Progenitor cell of endocrine pancreas (in vitro differentiated cells): ENCODE data around the gene RAP1GAP2. TPM values are rescaled to one million over a fixed set of nuclear protein-coding genes. Genes with fewer than 3 reads are reported as not detected.

ENCODE experiments used
- DNase-seq: peaks from one replicate; pipeline ENCODE4 v3.0.0; 2021; ENCODE audit warnings: low spot score; ENCODE audit not compliant: unreplicated experiment
- H3K27ac Mint-ChIP-seq: 2 replicates; pipeline ENCODE4 v1.8.0; 2021; ENCODE audit warnings: mild to moderate bottlenecking, moderate library complexity, mixed read lengths
- H3K27me3 Mint-ChIP-seq: 2 replicates; pipeline ENCODE4 v1.8.0; 2021; ENCODE audit warnings: mixed read lengths
- H3K36me3 Mint-ChIP-seq: 2 replicates; pipeline ENCODE4 v1.8.0; 2022; ENCODE audit warnings: mixed read lengths; ENCODE audit not compliant: insufficient read depth
- H3K4me1 Mint-ChIP-seq: 2 replicates; pipeline ENCODE4 v1.8.0; 2021; ENCODE audit warnings: low read depth, mixed read lengths
- H3K4me3 Mint-ChIP-seq: 2 replicates; pipeline ENCODE4 v1.8.0; 2021; ENCODE audit warnings: low read depth, mild to moderate bottlenecking, moderate library complexity, mixed read lengths
- H3K9me3 Mint-ChIP-seq: 2 replicates; pipeline ENCODE4 v1.8.0; 2021; ENCODE audit warnings: low read depth, mixed read lengths
- total RNA-seq: library from RNA; stranded (reverse); gene quantifications from 2 replicates; pipeline ENCODE4 v1.2.1, GENCODE V29; 2021
- TF ChIP-seq, protein P1 (sequence below): fragments of 200-600 bp; sonication (generic); IDR thresholded peaks from one replicate; pipeline ENCODE4 v1.5.0; 2021; ENCODE audit warnings: antibody characterized with exemption, mild to moderate bottlenecking; ENCODE audit not compliant: unreplicated experiment

RAP1GAP2 gene
- total RNA-seq, 1 donor from 2014 or later, result 116 TPM

DNA sequence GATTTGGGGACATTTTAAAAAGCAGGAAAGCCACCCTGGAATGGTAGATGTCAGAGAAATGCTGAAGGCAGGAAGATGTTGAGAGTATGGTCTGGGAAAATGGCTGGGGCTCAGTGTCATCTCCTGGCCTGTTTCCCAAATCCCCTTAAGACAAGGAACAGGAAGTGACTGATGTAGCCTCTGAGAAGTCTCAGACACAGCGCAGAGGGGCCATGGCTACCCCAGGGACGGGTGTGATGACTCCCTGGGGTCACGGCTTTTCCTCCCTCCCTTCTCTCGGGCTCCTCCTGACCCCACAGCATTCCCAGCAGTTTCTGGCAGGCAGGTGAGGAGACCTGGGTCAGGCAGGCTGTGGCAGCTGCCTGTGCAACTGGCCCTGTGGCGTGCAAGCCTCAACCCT, 45.4 kb downstream of the RAP1GAP2 start:
- TF ChIP-seq, protein P1, sequence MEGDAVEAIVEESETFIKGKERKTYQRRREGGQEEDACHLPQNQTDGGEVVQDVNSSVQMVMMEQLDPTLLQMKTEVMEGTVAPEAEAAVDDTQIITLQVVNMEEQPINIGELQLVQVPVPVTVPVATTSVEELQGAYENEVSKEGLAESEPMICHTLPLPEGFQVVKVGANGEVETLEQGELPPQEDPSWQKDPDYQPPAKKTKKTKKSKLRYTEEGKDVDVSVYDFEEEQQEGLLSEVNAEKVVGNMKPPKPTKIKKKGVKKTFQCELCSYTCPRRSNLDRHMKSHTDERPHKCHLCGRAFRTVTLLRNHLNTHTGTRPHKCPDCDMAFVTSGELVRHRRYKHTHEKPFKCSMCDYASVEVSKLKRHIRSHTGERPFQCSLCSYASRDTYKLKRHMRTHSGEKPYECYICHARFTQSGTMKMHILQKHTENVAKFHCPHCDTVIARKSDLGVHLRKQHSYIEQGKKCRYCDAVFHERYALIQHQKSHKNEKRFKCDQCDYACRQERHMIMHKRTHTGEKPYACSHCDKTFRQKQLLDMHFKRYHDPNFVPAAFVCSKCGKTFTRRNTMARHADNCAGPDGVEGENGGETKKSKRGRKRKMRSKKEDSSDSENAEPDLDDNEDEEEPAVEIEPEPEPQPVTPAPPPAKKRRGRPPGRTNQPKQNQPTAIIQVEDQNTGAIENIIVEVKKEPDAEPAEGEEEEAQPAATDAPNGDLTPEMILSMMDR, result no peak
- DNase-seq, result no peak
- Mint-ChIP-seq H3K36me3 (no peaks in the 10 kb centered on the region), H3K9me3 (no peaks in the 10 kb centered on the region), H3K27ac (no peak overlapping the region), H3K4me1 (peaks cover 6% of the 10 kb centered on the region), H3K4me3 (no peak overlapping the region), H3K27me3 (no peaks in the 10 kb centered on the region)

DNA sequence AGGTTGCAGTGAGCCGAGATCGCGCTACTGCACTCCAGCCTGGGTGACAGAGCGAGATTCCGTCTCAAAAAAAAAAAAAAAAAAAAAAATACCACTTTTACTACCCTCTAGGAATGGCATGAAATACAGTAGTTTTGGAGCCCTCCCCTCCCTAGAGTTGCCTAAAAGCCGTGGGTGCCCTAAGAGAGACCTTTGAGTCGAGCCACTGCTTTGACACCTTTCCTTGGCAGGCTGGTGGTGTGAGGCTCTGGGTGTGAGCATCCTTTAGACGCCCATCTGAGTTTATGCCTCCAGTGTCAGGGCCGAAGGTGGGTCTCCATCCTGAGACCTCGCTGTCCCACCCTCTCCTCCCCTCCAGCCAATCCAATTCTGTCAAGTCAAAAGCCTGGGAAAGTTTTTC, 46.2 kb downstream of the RAP1GAP2 start:
- no peak overlapping the region for H3K4me3 Mint-ChIP-seq
- H3K27me3 Mint-ChIP-seq, result no peaks in the 10 kb centered on the region

DNA sequence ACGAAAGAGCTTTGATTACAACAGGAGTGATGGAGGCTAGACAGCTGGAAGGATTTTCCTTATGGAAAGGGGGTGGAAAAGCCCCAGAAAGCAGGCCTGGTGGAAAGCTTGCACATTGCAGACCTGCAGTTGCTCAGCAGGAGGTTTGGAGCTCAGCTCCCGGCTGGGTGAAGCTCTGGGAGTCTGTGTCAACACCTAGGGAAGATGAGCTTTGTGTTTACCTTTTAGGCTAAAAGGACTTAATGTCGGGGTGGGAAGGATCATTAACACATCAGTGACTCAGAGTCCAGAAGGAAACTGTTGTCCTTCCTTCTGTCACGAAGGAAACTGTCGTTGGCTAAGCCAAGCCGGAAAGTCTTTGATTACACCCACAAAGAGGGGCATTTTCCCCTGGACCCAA, 48.2 kb downstream of the RAP1GAP2 start:
- TF ChIP-seq, protein P1, result peak; percentile 10
- no peak for DNase-seq
- Mint-ChIP-seq H3K4me3 (no peak overlapping the region), H3K9me3 (no peaks in the 10 kb centered on the region), H3K27ac (peak overlapping the region; percentile 78), H3K4me1 (peaks cover 12% of the 10 kb centered on the region), H3K27me3 (no peaks in the 10 kb centered on the region), H3K36me3 (no peaks in the 10 kb centered on the region)

More for the DNA sequence above, 46.2 kb downstream of the RAP1GAP2 start:
- no peak for DNase-seq
- Mint-ChIP-seq H3K27ac (no peak overlapping the region), H3K9me3 (no peaks in the 10 kb centered on the region), H3K4me1 (peaks cover 6% of the 10 kb centered on the region), H3K36me3 (no peaks in the 10 kb centered on the region)
- TF ChIP-seq, protein P1, result no peak

DNA sequence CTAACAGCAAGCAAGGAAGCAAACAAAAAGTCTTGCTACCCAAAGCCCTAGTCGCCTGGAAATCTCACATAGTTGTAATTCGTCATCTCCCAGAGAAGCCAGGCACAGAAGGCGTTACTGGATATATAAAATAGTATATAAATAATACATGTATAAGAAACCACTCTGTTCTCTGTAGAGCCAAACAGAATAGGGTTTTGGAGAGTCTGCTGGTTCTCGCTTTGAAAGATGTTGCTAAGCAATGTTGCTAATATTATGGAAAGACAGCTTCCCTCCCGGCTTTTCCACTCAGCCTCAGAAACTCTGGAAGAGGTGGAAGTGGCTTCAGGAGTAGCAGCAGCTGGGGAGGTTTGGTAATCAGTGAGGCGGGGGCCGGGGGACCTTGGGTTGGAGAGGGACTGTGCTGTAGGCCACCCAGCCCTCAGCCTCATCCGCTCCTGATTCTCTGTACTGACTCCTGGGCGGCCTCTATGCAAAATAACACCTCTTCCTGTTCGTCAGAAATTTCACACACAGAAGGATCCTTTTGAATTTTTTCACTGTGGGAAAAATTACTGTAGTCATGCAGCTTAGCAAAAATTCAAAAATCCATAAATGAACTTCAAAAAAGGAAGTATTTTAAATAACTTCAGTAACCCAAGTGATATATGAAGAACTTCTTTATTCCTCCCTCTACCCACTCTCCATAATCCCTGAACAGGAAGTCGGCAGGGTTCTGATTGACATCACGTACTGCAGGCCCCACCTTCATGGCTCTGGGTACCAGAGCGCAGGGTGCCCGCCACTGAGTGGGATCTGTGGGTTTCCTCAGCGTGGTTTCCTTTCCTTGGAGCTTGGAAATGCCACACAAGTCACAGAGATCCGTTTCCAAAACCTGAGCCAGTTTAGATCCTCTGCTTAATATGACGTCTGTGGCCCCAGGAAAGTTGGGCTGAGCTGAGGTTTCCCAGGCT, 51.4 kb downstream of the RAP1GAP2 start:
- H3K27me3 Mint-ChIP-seq, result no peaks in the 10 kb centered on the region
- no peaks in the 10 kb centered on the region for H3K36me3 Mint-ChIP-seq
- H3K4me3 Mint-ChIP-seq, result no peak overlapping the region
- H3K9me3 Mint-ChIP-seq, result no peaks in the 10 kb centered on the region
- peaks cover 17% of the 10 kb centered on the region for H3K4me1 Mint-ChIP-seq
- no peak overlapping the region for H3K27ac Mint-ChIP-seq
- DNase-seq, result no peak
- TF ChIP-seq, protein P1, result no peak

DNA sequence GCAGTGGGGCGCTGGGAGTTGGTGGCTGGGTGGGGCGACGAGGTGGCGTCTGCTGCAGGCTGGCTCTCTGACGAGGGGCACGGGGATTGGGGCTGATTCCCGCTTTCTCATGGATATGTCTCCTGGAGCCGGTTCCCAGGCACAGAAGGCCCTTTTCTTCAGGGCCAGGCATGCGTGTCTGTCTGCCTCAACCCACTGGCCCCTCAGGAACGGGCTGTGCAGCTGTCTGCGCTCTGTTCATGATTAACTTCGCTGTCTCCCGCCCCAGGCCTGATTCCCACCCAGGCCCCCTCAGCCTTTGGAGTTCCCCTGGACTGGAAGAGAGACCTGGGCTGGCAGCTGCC, 53.1 kb downstream of the RAP1GAP2 start:
- H3K27ac Mint-ChIP-seq, result no peak overlapping the region
- no peak for DNase-seq
- TF ChIP-seq, protein P1, result no peak
- peaks cover 15% of the 10 kb centered on the region for H3K4me1 Mint-ChIP-seq
- no peaks in the 10 kb centered on the region for H3K9me3 Mint-ChIP-seq
- H3K36me3 Mint-ChIP-seq, result no peaks in the 10 kb centered on the region
- H3K27me3 Mint-ChIP-seq, result no peaks in the 10 kb centered on the region
- H3K4me3 Mint-ChIP-seq, result no peak overlapping the region
